Measurements from ENCODE around the gene YOD1. TPM values are rescaled to one million over a fixed set of nuclear protein-coding genes. Genes with fewer than 3 reads are reported as not detected.

The YOD1 gene
- total RNA-seq, 1 donor from 2014 or later: 9.0 TPM

- Mint-ChIP-seq H3K4me3 (ENCODE audit: unreplicated experiment) (no peak overlapping the region), H3K9me3 (ENCODE audit: unreplicated experiment) (no peaks in the 10 kb centered on the region), H3K4me1 (ENCODE audit: unreplicated experiment) (peaks cover 10% of the 10 kb centered on the region), H3K27ac (ENCODE audit: unreplicated experiment) (no peak overlapping the region), H3K36me3 (ENCODE audit: low read depth, unreplicated experiment) (peaks cover 9% of the 10 kb centered on the region), H3K27me3 (ENCODE audit: unreplicated experiment) (peaks cover under 1% of the 10 kb centered on the region)
- TF ChIP-seq CTCF (IDR thresholded peaks at IDR 0.05; ENCODE audit: unreplicated experiment): no peak
- no peak for DNase-seq (ENCODE audit: low spot score)
Measured at GRCh38 chr1:207073906-207074820, 23.2 kb upstream of the YOD1 start.

- Mint-ChIP-seq H3K9me3 (ENCODE audit: unreplicated experiment) (no peaks in the 10 kb centered on the region), H3K27ac (ENCODE audit: unreplicated experiment) (no peak overlapping the region)
Measured at GRCh38 chr1:207072233-207072632, 21.2 kb upstream of the YOD1 start.

DNA sequence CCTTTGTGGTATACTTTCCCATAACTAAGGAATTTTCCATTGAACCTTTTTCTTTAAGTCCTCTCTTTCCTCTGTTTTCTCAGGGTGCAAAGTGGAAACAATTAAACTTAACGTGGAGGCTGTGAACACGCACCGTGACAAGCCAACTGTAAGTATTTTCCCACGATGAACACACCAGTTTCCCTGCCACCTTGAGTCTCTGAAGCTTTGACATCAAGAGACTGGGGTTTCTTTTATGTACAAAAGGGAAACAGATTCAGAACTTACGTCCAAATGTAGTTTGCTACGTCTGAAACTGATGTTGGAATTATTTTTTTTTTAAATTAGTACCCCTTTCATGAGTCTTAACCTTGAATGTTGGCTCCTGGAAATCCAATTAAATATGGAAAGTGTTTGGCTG, 20.4 kb upstream of the YOD1 start:
- TF ChIP-seq CTCF (IDR thresholded peaks at IDR 0.05; ENCODE audit: unreplicated experiment): no peak
- peaks cover 5% of the 10 kb centered on the region for H3K27me3 Mint-ChIP-seq (ENCODE audit: unreplicated experiment)
- no peak overlapping the region for H3K27ac Mint-ChIP-seq (ENCODE audit: unreplicated experiment)
- H3K4me1 Mint-ChIP-seq (ENCODE audit: unreplicated experiment): peaks cover 12% of the 10 kb centered on the region
- peaks cover 13% of the 10 kb centered on the region for H3K36me3 Mint-ChIP-seq (ENCODE audit: low read depth, unreplicated experiment)
- DNase-seq (ENCODE audit: low spot score): no peak
- H3K9me3 Mint-ChIP-seq (ENCODE audit: unreplicated experiment): no peaks in the 10 kb centered on the region
- no peak overlapping the region for H3K4me3 Mint-ChIP-seq (ENCODE audit: unreplicated experiment)

More at GRCh38 chr1:207072233-207072632, 21.2 kb upstream of the YOD1 start:
- no peak for DNase-seq (ENCODE audit: low spot score)
- Mint-ChIP-seq H3K27me3 (ENCODE audit: unreplicated experiment) (peaks cover 5% of the 10 kb centered on the region), H3K4me3 (ENCODE audit: unreplicated experiment) (no peak overlapping the region), H3K4me1 (ENCODE audit: unreplicated experiment) (peaks cover 12% of the 10 kb centered on the region), H3K36me3 (ENCODE audit: low read depth, unreplicated experiment) (peaks cover 13% of the 10 kb centered on the region)
- TF ChIP-seq CTCF (IDR thresholded peaks at IDR 0.05; ENCODE audit: unreplicated experiment): no peak

GRCh38 chr1:207070811-207071210, 19.8 kb upstream of the YOD1 start:
- Mint-ChIP-seq H3K4me3 (ENCODE audit: unreplicated experiment) (no peak overlapping the region), H3K4me1 (ENCODE audit: unreplicated experiment) (peaks cover 12% of the 10 kb centered on the region), H3K27me3 (ENCODE audit: unreplicated experiment) (peaks cover 5% of the 10 kb centered on the region), H3K36me3 (ENCODE audit: low read depth, unreplicated experiment) (peaks cover 13% of the 10 kb centered on the region), H3K9me3 (ENCODE audit: unreplicated experiment) (no peaks in the 10 kb centered on the region), H3K27ac (ENCODE audit: unreplicated experiment) (no peak overlapping the region)
- DNase-seq (ENCODE audit: low spot score): no peak
- no peak for TF ChIP-seq CTCF (IDR thresholded peaks at IDR 0.05; ENCODE audit: unreplicated experiment)

DNA sequence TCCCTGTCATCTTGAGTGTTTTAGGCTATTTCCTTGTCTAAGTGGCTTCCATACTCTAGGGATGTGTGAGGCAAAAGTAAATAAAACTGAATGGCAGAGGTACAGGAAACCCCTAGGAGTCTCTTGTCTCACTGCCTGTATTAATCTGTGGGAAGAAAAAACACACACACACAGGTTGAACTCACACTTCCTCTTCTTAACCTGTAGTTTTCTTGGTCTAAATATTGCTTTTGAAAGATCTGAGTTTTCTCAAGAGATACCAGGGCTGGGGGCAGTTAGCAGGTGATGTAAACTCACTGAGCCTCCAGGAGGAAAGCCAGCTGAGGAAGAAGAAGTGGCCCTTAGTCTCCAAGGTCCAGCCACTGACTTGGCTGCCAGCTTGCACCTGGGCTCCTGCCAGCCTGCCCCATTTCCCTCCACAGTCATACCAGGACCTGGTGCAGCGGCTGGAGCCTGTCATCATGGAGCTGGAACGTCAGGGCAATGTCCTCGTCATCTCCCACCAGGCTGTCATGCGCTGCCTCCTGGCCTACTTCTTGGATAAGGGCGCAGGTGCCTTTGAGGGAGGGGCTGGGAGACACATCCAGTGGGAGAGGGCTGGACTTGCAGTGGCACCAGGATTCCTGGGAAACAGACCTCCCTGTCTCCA, 19.0 kb upstream of the YOD1 start:
- Mint-ChIP-seq H3K27me3 (ENCODE audit: unreplicated experiment) (peaks cover 5% of the 10 kb centered on the region), H3K36me3 (ENCODE audit: low read depth, unreplicated experiment) (peaks cover 13% of the 10 kb centered on the region), H3K9me3 (ENCODE audit: unreplicated experiment) (no peaks in the 10 kb centered on the region), H3K4me3 (ENCODE audit: unreplicated experiment) (no peak overlapping the region), H3K4me1 (ENCODE audit: unreplicated experiment) (peaks cover 12% of the 10 kb centered on the region), H3K27ac (ENCODE audit: unreplicated experiment) (no peak overlapping the region)
- DNase-seq (ENCODE audit: low spot score): no peak
- TF ChIP-seq CTCF (IDR thresholded peaks at IDR 0.05; ENCODE audit: unreplicated experiment): no peak
